Hindlimb muscle (tissue), 1 donor: Measurements from ENCODE around the gene NHS. TPM values are rescaled to one million over a fixed set of nuclear protein-coding genes. Genes with fewer than 3 reads are reported as not detected.
"Not testable (repeated sequence)": the region's sequence is repeated elsewhere in the genome, so short reads cannot be mapped to it uniquely, and the experiment has no call there.

Experiments used
- DNase-seq: peaks from one replicate; pipeline ENCODE4 v3.0.0-alpha.2; 2013
- polyA plus RNA-seq: library from polyadenylated mRNA; unstranded; fragments of 120-200 nt; gene quantifications from one replicate; pipeline ENCODE4 v1.2.1, GENCODE V29; 2013; ENCODE audit not compliant: insufficient read length

The NHS gene
- polyA plus RNA-seq, 1 donor: 1.2 TPM

DNA sequence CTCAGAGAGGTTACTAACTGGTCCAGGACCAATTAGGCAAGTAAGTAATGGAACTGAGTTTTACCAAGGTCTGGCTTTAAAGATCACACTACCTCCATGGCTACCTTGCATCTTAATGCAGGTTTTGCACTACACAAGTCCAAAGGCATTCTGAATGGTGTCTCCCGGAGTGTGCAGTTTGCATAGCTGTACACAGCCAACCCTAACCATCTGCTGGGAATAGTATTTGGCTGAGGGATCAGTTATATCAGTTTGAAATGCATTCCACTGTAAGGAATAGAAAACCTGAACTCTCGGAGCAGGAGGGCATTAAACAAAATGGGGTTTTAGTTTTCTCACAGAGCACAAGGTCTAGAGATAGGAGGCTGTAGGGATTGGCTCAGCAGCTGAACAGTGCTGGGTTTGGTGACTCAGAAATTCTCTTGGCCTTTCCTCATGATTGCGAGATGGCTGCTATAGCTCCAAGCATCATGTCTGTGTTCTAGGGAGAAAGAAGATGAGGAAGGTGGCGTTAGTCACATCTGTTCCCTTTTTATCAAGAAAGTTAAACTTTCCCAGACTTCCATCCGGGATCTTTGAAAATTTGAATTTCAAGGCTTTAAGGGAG lies 177.1 kb downstream of the NHS start:
- no peak for DNase-seq

DNA sequence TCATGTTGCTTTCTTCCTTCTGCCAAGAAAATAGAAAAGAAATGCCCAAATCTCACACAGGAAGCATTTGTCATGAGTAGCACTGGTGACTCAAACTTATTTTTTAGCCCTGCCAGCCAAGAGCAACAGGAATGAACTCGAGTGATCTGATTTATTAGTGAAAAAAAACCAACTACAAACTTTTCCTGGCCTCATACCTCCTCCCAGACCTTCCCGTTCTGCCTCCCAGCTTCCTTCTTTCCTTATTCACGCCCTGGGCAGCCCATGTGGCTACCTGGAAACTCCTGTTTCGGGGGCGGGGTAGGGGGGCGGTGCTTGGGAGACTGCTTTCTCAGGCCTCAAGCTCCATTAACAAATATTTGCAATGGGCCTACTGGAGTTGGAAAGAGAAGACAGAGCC lies 178.5 kb downstream of the NHS start:
- no peak for DNase-seq

DNA sequence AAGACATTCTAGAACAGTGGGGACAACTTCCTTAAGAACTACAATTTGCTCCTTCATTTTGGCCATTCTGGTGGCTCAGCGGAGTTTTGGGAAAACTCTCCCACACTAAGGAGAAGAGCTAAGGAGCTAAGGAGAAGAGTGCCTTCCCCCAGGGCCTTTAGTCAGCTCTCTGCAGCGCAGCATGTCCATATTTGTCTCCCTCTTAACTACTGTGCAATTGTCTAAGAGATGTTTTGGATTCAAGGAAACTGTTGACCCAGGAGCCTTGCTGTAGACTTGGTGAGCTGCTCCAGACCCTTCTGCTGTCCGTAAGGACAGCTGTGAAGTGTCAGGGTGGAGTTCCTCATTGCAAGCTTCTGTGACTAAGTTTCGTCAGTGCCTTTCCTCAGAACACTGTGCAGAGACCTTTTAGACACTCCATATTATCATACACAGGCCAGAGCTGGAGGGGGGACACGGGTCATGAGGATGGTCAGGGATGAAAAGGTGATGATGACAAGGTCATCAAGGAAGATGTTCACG lies 179.0 kb downstream of the NHS start:
- DNase-seq: no peak

DNA sequence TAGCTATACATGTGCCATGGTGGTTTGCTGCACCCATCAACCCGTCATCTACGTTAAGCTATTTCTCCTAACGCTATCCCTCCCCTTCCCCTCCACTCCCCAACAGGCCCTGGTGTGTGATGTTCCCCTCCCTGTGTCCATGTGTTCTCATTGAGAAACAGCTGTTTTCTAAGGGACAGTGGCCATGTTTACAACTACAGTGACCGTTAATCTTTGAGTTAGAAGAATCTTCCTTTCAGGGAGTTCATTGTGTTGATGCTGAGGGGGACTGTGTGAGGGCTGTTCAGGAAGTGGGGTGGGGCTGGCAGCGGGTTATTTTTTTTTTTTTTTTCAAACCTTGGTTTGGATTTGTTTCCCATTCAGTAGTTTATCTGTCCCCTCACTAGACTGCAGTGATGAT lies 179.9 kb downstream of the NHS start:
- no peak for DNase-seq

DNA sequence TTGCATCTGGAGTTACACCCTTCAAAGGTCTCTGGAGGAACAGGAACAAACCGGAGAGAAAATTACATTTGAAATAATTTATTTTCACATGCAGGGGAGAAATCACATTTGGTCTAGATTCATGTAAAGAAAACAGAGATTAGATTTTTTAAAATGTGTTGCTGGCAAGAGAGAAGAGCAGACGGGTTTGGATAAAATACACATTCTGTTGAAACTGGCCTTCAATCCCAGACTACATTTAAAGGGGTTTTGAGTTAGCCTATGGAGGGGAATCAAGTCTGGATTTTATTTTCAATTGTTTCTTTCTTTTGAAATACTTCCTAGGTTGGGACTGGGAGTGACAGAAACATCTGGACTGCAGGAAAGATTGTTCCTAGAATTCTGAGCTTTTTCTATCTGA lies 180.8 kb downstream of the NHS start:
- DNase-seq: no peak

DNA sequence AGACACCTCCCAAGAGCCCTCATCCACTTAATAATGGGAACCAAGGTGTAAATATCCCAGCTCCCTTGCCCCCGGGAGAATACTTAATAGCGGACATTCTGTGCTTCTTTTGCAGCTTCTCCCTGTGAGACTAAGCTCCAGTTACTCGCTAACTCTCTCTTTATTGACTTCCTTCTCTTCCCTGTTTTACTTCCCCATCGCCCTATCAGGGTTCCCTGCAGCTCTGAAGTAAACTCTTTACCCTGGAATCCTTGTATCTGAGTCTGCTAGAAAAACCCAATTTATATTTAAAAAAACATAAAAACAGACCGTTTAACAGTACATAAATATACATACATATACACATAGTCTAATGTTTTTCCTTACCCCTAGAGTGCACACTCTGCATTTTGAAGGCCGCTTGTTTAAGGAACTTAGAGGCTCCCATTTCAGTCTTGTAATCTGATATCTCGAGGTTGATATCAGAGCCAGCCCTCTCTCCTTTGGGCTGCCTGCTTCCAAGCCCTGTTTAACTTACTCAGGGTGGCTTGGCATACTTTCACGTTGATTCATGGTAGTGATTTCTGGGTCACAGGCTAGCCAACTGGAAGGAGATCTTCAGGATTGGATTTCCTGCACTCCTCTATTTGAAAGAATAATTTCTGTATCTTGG lies 184.9 kb downstream of the NHS start:
- no peak for DNase-seq

DNA sequence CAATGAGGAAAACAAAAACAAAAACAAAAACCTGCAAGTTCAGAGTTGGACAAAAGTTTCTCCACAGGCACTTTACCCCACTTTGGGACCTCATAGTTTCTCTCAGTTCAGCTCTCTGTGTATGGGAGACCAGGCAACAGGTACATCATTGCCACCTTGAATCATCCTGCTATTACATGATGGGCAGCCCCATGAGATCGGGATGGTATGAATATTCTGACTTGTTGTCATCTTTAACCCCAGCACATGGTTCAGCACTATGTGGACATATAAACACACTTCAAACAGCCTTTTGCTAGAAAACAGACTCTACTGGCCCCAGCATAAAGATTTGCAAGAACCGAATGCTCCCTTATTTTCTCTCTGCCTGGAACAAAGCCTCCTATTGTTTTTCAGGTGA lies 185.4 kb downstream of the NHS start:
- no peak for DNase-seq

DNA sequence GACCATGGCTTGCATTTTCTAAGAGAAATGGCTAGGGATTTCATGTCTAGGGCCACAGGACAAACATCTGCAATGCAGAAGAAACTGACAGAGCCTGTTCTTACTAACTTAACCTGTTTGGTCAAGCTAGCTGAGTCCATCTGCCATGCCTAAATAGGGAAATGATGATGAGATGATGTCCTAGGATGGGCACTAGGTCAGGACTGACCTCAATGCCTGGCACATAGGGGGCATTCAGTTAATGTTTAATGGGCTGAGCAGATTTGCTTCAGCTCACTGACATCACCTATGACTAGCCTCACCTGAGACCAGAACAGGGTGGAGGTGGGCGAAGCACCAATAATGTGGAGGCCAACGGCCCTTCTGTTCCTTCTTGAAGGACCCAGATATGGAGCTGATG lies 188.1 kb downstream of the NHS start:
- no peak for DNase-seq

DNA sequence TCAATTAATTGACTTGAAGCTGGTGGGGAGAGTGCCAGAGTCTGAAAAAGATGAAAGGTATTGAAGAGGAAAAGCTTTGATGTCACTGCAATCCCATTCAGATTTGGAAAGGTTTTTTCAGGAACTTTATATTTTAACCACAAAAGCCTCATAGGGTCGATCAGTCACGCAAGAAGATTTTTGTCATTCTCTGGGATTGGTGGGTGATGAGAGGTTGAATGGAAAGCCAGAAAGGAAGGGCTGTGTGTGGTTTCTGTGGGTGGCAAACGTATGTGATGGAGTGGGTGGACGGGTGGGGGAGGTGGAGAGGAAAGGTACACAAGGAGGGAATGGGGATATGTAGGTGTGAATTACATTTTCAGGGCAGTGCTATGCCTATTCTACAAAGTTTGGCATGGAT lies 188.5 kb downstream of the NHS start:
- DNase-seq: no peak

DNA sequence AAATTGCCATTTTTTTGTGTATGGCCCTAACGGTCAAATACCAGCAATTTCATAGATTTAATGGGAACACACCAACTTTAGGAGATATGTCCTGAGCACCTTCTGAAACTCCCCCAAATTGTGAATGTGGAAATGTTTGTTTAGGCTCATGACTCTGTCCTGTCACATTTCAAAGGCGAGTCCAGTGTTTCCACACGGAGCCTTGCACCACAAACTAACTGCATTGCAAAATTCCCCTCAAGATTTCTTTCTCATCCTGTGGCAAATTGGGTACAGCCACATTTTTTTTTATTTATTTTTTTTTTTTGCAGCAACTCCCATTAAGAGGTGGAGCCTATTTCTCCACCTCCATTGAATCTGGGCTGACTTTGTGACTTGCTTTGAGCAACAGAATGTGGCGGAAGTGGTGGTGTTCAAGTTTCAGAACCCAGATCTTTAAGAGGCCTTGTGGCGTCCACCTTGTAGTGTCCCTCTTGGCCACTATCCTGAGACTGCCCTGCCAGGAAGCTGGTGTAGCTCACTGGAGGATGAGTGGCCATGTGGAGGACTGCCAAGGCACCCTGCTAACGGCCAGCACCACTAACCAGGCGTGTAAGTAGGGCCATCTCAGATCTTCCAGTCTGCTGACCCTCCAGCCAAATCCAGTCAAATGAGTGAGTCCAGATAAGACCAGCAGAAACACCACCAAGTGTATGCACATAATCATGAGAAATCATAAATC lies 189.8 kb downstream of the NHS start:
- no peak for DNase-seq

DNA sequence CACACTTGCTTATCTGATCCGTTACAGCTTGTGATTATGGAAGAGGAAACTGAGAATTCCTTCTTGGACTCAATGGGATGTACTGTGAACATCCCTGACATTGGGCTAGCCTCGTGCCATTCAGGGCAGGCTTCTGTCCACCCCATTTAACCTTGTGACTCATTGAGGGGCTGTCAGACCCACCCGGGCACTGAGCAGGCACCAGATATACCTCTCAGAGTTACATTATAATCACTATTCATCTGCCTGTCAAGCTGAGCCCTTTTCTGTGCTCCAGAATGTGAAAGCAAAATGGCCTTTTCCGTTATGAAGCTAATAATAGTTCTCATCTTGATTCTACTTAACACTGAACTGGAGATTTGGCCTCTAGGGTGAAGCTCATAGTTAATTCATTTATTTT lies 191.7 kb downstream of the NHS start:
- DNase-seq: no peak

DNA sequence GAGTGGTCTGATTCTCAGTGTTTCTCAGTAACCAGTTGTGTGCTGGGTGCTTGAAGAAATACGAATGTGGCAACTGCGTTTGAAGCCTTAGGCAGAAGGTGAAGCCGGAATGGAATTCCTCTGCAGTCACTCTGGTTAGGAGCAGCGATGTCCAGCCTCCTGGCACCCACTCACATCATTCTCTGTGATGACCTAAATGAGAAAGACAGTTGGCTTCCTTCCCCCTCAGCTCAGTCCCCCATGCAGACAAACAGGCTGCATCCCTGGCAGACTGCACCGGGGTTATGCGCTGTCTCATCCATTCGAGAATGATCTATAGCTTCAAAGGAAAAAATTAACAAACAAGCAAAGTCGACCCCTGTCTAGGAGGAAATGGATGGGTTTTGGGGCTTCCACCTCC lies 192.2 kb downstream of the NHS start:
- no peak for DNase-seq

DNA sequence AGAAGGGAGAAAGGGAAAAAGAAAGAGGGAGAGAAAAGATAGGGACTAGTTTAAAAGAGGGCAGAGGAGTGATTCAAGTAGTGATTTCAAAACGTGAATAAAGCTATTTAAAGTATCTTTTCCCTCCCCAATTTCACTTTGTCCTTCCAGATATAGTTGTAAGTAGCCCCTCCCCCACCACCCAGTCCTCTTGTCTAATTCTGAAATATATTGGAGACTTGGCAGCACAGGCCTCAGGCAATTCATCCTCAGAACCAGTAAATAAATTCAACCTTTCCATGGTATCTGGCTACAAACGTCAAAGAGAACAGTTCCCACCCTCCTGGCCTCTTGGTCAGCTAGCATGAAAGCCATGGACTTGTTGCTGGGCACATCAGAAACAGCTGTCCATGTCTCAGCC lies 192.8 kb downstream of the NHS start:
- DNase-seq: no peak

DNA sequence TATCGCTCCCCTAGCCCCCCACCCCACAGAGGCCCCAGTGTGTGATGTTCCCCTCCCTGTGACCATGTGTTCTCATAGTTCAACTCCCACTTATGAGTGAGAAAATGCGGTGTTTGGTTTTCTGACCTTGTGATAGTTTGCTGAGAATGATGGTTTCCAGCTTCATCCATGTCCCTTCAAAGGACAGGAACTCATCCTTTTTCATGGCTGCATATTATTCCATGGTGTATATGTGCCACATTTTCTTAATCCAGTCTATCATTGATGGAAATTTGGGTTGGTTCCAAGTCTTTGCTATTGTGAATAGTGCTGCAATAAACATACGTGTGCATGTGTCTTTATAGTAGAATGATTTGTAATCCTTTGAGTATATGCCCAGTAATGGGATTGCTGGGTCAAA lies 193.8 kb downstream of the NHS start:
- not testable (repeated sequence) for DNase-seq

DNA sequence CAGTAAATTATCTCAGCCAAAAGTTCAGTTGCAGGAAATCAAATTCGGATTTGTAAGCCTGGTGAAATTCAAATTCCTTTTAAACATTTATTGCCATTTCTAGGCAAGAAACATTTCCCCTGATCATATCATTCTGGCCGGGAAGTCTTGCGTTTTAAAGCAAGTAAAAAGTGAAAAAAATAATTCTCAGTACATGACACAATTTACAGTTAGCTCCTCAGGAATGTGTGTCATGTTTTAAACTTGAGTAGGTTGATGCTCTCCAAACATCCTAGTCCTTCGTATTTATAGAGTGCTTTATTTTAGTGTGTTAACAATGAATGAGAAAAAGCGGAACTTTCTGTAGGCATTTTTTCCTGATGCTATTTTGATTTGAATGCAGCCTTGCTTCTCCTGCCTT lies 204.0 kb downstream of the NHS start:
- DNase-seq: no peak

DNA sequence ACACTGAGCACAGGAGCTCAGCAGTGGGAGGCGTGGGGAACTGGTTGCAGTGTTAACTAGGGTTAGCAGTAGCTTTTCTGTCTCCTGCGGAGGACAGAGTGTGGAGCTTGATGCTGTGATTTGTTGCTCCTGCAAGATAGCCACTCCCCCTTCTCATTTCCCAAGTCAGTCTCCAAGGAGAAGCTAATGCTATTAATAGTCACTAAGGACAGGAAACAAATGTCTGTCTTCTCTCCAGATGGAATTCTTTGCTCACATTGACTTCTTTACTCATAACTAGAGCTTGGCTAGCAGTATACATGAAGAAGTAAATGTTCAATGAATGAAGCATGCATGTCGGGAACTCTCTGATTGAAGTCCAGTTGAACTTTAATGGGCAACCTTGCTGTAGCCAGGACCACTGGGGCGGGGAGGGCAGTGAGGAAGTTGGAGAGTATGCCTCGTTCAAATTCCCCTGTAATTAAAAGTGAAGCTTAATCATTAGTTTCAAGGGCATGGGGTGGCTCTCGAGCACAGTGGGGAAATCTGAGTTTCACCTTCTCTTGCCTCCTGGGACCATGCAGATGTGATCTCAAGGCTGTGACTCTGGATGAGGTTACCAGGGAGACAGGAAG lies 205.6 kb downstream of the NHS start:
- DNase-seq: peak; percentile 54

DNA sequence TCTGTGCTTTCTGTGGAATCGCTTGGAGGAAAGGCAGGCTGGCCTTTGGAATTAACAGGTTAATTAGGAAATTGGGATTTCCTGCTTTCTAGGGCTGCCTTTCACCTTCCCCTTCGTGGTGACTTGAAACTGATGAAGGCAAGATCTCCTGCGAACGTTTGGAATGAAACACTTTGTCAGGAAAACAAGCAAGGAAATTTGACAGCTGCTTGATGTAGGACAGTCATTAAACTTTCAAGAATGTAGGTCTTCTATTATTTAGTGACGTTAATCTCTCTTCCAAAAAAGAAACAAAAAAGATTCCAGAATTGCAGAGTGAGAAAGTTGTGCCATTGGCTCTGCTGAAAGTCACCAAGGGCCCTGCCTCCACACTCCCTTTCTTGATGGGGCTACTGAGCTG lies 206.6 kb downstream of the NHS start:
- no peak for DNase-seq

DNA sequence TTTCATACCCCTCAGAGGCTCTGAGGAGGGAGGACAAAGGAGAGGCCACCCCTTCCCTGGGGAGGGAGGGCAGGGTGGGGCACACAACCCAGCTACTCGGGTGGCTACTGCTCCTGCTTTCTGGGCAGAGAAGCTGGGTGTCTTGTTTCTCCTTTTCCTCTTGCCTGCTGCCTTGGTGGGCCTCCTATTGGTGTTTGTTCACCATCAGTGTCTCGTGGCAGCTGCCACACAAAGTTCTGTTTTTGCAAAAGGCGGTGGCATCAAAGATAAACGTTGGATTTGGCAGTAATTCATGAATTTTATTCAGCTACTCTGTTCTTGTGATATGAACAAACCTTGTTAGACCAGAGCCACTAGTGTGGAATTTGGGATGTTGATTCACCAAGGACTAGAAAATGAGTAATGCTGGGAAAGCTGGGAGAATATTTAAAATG lies 209.3 kb downstream of the NHS start:
- no peak for DNase-seq

DNA sequence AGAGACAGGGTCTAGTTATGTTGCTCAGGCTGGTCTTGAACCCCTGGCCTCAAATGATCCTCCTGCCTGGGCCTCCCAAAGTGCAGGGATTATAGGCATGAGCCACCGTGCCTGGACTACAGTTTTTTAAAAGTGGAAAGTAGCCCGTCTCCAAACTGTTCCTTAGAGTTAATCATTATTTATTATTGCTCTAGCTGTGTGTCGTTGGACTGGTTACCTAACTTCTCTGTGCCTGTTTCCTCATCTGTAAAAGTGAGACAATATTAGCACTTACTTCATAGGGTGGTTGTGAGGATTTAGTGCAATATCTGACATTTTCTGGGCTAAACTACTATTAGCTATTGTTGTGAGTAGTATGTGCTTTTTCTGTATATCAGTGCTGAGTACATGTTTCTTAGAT lies 210.0 kb downstream of the NHS start:
- DNase-seq: no peak

DNA sequence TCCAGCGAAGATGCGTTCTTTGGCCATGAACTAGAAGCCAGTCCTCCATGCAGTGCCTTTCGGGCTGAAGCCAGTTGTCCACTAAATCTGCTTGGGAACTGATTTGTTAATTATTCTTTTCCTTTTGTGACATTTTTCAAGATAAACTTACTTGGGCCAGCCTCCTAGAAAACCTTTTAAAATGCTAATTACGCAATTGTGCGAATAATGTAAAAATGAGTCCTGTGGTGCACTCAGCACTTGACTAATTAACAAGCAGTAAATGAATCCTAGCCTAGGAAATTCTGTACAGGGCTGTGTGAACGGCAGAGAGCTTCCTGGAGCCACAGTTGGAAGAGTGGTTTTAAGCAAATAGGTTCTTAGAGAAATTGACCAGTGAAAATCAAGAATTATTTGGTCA lies 212.4 kb downstream of the NHS start:
- DNase-seq: no peak

DNA sequence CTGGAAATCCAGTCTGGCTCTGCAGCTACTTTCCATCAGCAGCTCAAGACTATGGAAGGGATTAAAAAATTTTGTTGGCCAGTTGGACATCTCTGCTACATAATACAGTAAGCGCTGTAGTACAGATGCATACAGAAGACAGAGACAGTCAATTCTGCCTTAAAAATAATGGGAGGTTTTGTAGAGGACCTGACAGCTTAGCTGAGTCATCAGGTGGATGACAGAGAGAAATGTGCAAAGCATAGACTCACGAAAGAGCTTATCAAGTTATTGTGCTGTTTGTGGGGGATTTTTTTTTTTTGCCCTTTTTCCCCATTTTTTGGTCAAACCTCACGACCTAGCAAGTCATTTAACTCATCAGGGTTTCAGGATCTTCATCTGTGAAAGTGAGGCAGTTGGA lies 213.3 kb downstream of the NHS start:
- no peak for DNase-seq

DNA sequence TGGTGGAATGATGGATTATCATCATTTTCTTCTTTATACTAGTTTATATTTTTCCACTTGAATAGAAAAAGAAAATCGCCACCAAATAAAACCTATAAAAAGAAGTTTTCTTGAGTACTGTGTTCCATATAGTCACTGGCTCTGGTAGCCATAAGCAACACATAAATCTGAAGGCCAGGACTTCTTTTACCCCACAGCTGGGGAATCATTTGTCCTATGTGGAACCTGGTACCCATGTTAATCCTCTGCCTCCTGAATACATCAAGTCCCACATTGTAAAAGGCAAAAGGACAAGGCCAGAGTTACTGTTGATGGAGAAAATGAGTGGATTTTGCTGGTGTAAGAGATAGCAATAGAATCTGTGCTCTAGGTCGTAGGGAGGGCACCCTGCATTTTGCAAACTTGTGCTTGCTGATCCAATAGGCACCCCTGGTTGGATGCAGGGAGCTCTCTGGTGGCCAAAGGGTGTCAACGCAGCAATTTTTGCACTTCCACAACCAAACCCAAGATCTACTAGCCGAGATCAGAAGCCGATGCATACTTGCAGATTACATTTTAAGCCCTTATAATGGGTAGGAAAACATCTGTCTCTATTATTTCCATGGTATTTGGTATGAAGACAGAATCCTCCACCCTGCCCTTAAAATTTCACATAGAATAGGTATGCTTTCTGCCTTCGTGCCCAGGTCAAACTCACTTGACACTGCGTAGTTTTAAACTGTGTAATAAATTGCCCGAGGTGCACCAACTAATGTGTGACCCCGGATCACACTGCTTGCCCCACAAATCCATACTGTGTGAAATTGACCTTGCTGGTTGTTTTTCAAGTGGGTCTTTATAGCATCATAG lies 216.1 kb downstream of the NHS start:
- peak; percentile 55 for DNase-seq

DNA sequence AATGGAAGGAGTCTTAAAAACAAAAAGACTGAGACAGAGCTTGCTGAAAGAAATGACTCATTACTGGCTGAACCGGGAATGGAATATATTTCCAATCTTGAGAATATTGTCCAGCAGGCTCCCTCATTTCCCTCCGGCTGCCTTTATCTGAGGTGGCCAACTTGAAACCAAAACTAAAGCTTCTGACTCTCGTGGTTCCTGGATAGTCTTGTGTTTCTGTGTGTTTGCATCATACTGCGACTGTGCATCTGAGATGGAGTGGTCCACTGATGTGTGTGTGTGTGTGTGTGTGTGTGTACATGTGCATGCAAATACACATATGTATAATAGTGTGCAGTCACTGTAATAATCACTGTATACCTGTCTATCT lies 216.7 kb downstream of the NHS start:
- no peak for DNase-seq
